Measurements from ENCODE around the gene VAV2. TPM values are rescaled to one million over a fixed set of nuclear protein-coding genes. Genes with fewer than 3 reads are reported as not detected.

The VAV2 gene
- total RNA-seq, 1 experiment from 2014 or later: 25.0 TPM

DNA sequence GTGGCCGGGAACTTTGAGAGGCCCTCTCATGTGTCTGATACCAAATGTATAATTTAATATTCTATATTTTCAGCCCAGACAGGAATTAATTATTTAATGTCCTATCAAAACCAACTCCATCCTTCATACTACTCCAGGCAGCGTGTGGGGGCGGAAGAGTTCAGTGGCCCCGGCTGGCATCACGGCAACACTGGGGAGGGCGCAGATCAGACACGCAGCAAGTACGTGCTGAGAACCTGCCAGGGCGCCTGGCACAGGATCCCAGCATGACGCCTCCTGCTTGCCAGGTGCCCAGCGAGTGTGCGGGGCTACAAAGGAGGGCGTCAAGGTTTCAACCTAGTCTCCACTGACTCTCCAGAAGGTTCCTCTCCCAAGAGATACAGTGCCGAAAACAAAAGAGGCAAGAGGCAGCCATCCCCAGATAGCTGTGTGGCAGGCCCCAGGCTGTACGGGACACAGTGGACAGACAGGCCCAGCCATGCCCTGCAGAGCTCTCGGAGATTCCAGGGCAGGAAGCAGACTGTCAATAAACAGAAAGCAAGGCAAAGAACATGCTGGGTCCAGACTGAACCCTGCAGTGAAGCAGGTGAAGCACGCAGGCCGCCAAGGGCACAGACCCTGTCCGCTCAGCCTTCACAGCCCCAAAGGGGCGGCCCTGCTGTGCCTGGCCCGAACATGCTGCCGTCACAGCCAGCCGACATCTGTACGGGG, 110.3 kb downstream of the VAV2 start:
- H3K27ac ChIP-seq: no peak overlapping the region
- no peak overlapping the region for H3K4me3 ChIP-seq
- H3K4me1 ChIP-seq (replicated peaks): peaks cover 17% of the 10 kb centered on the region
- H3K27me3 ChIP-seq (replicated peaks): no peaks in the 10 kb centered on the region
- no peak for DNase-seq (ENCODE audit: low read depth in 1 of 2, low spot score in 2 of 2)
- H3K9me3 ChIP-seq (replicated peaks): no peaks in the 10 kb centered on the region
- peaks cover 22% of the 10 kb centered on the region for H3K36me3 ChIP-seq

DNA sequence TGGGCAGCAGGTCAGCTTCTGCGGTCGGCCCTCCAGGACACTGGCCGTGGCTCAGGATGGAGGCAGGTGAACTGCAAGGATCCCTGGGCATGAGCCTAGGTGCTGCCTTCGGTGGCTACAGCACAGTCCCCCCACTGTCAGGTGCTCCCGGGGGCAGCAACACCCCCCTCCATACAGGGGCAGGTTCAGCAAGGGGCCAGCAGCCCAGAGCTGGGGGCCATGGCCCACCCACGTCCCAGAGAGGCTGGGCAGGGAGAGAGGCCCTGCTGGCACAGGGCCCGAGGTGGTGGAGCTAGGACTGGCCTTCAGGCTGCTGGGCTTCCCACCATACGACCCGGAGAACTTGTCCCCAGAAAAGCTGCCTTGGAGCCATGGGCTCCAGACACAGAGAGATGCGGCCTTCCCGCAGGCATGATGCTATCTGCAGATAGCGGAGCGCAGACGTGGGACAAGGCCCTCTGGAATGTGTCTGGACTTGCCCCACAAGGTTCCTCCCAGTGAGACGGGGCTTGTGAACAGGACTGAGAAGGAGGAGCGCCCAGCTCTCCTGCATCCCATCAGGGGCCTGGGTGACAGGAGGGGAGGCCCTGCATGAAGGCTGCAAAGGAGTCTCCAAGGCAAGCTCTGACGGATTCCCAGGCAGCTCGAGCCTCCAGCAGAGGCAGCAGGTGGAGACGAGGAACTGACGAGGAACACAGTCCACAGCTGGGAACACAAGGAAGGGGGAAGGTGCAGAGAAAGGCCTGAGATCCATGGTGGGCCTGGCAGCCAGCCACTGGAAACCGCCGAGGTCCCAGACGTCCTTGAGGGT, 111.1 kb downstream of the VAV2 start:
- no peak overlapping the region for H3K4me3 ChIP-seq
- H3K27ac ChIP-seq: no peak overlapping the region
- peaks cover 17% of the 10 kb centered on the region for H3K4me1 ChIP-seq (replicated peaks)
- H3K36me3 ChIP-seq: peaks cover 22% of the 10 kb centered on the region
- H3K27me3 ChIP-seq (replicated peaks): no peaks in the 10 kb centered on the region
- DNase-seq (ENCODE audit: low read depth in 1 of 2, low spot score in 2 of 2): no peak
- no peaks in the 10 kb centered on the region for H3K9me3 ChIP-seq (replicated peaks)

DNA sequence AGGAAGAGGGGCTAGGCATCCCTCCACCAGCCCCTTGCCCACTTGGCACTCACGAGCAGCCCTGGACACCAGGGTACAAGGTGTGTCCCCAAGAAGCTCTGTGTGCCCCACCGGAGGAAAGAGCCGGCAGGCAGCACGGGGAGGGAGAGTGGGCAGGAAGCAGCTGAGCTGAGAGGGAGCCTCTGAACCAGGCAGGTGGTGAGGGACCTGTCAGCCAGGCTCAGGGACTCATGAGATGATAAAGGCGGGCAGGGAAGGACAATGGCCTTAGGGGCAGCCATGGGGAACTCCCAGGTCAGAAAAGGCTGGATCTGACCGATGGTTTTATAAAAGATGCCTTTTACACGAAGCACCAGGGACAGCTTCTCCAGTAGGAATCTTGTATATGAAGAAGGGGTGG, 112.0 kb downstream of the VAV2 start:
- H3K27me3 ChIP-seq (replicated peaks): no peaks in the 10 kb centered on the region
- no peak overlapping the region for H3K4me3 ChIP-seq
- peaks cover 23% of the 10 kb centered on the region for H3K4me1 ChIP-seq (replicated peaks)
- peaks cover 22% of the 10 kb centered on the region for H3K36me3 ChIP-seq
- H3K9me3 ChIP-seq (replicated peaks): no peaks in the 10 kb centered on the region
- DNase-seq (ENCODE audit: low read depth in 1 of 2, low spot score in 2 of 2): no peak
- H3K27ac ChIP-seq: no peak overlapping the region

DNA sequence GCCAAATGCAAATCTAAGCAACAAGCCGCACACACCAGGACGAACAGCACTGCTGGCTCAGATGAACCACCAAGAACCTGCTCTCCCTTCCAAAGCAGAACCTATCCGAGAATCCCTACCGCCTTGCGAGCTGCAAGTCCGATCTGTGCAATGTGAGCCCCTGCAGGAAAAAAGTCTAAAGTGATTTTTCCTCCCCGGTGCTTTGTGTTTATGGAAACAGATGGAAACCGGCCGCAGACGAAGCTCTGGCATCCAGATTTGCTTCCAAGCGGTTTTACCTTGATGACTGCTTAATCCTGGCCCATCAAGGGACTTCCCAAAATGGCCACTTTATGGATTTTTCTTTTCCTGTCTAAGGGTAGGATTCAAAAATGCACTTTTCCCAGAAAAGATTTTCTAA, 112.5 kb downstream of the VAV2 start:
- peaks cover 29% of the 10 kb centered on the region for H3K4me1 ChIP-seq (replicated peaks)
- peaks cover 22% of the 10 kb centered on the region for H3K36me3 ChIP-seq
- no peak overlapping the region for H3K27ac ChIP-seq
- no peak for DNase-seq (ENCODE audit: low read depth in 1 of 2, low spot score in 2 of 2)
- H3K9me3 ChIP-seq (replicated peaks): no peaks in the 10 kb centered on the region
- no peaks in the 10 kb centered on the region for H3K27me3 ChIP-seq (replicated peaks)
- H3K4me3 ChIP-seq: no peak overlapping the region

DNA sequence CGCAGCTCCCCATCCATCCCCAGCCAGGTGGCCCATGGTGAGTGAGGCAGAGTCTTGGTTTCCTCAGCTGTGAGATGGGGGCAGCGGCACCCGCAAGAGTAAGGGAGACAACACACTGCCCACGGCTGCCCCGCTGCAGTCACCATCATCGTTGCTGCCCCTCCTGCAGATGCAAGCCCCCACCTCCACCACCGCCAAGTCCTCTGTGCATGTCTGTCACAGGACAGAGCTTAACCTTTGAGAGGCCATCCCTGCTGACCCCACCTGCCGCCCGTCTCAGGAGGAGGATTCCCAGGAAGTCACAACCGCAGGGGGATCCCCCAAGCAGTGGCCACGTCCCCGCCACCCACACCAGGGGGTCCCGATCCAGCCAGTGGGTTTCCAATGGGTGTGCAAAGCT, 113.7 kb downstream of the VAV2 start:
- no peak for DNase-seq (ENCODE audit: low read depth in 1 of 2, low spot score in 2 of 2)
- no peaks in the 10 kb centered on the region for H3K9me3 ChIP-seq (replicated peaks)
- peaks cover 41% of the 10 kb centered on the region for H3K4me1 ChIP-seq (replicated peaks)
- H3K27me3 ChIP-seq (replicated peaks): no peaks in the 10 kb centered on the region
- peaks cover 19% of the 10 kb centered on the region for H3K36me3 ChIP-seq
- H3K4me3 ChIP-seq: no peak overlapping the region
- no peak overlapping the region for H3K27ac ChIP-seq

DNA sequence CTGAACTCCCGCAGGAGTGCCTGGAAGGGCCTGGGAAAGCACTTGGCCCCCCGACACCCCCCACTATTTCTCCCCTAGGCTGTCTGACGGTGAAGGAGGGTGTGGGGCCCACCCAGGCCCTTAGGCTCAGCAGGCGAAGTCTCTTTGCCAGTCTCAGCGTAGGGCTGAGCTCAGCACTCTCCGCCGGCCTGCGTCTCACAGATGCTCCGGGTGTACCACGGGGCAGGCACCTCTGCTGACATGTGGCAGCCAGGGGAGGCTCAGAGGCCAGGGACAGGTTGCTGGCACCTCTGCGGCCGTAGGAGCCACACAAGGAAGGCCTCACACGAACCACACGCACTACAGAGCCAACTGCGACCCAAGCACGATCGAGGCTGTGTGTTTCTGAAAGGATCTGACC, 114.2 kb downstream of the VAV2 start:
- Histone ChIP-seq H3K27me3 (replicated peaks) (no peaks in the 10 kb centered on the region), H3K4me1 (replicated peaks) (peaks cover 45% of the 10 kb centered on the region)

DNA sequence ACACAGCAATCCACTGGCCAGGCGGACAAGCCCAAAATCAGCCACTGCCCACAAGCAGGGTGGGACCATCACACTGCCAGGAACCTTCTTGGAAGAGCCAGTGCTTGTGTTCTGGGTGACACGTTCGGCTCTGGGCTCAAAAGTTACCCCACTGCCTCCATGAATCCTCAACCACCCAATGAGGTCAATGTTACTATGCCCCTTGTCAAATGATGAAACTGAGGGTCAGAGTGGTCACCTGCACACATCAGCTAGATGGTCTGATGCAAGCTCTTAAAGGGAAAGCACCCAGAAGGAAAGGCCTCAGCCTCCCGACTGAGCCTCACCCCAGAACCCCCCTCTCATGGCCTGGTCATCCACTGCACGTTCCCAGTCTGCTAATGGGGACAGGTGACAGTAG, 114.8 kb downstream of the VAV2 start:
- H3K27me3 ChIP-seq (replicated peaks): no peaks in the 10 kb centered on the region
- peaks cover 17% of the 10 kb centered on the region for H3K36me3 ChIP-seq
- peaks cover 43% of the 10 kb centered on the region for H3K4me1 ChIP-seq (replicated peaks)
- no peak for DNase-seq (ENCODE audit: low read depth in 1 of 2, low spot score in 2 of 2)
- H3K27ac ChIP-seq: no peak overlapping the region
- no peaks in the 10 kb centered on the region for H3K9me3 ChIP-seq (replicated peaks)
- H3K4me3 ChIP-seq: no peak overlapping the region

More for the DNA sequence above, 114.2 kb downstream of the VAV2 start:
- Histone ChIP-seq H3K9me3 (replicated peaks) (no peaks in the 10 kb centered on the region), H3K4me3 (no peak overlapping the region), H3K36me3 (peaks cover 19% of the 10 kb centered on the region), H3K27ac (no peak overlapping the region)
- DNase-seq (ENCODE audit: low read depth in 1 of 2, low spot score in 2 of 2): no peak

DNA sequence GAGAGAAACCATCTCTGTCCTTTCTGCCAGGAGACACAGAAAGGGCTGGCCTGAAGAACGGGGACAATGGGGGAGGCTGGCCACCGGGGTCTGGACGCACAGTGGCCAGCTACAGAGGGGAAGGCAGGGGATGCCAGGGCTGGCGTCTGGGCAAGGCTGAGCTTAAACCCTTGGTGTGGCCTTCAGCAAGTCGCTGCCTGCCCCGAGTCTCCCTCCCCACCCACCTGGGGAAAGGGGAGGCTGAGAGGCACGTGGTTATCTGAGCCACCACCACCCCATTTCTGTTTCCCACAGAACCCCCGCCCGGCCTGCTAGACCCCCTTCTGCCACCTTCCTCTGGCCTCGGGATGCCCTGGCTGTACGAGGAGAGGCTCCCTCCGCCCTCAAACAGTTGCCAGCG, 115.3 kb downstream of the VAV2 start:
- Histone ChIP-seq H3K27me3 (replicated peaks) (no peaks in the 10 kb centered on the region), H3K9me3 (replicated peaks) (no peaks in the 10 kb centered on the region), H3K4me3 (no peak overlapping the region), H3K27ac (no peak overlapping the region), H3K36me3 (peaks cover 16% of the 10 kb centered on the region), H3K4me1 (replicated peaks) (peaks cover 38% of the 10 kb centered on the region)
- no peak for DNase-seq (ENCODE audit: low read depth in 1 of 2, low spot score in 2 of 2)

DNA sequence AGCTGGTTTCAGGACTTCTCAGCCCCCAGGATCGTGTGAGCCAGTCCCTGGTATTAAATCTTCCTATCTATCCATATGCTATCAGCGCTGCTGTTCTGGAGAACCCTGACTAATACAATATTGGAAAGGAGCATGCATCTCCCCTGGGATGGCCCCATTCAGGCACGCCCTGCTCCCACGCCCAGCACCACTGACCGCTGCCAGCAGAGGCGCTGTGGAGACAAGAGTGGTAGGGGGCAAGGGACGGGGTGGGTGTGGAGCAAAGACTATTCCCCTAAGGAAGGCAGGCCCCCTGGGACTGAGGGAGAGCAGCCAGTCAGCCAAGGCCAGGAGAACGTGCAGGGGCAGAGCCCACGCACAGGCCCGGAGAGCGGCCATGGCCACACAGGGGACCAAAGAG, 116.0 kb downstream of the VAV2 start:
- Histone ChIP-seq H3K9me3 (replicated peaks) (no peaks in the 10 kb centered on the region), H3K4me3 (no peak overlapping the region), H3K36me3 (peaks cover 14% of the 10 kb centered on the region), H3K4me1 (replicated peaks) (peaks cover 31% of the 10 kb centered on the region), H3K27ac (no peak overlapping the region), H3K27me3 (replicated peaks) (no peaks in the 10 kb centered on the region)
- no peak for DNase-seq (ENCODE audit: low read depth in 1 of 2, low spot score in 2 of 2)

DNA sequence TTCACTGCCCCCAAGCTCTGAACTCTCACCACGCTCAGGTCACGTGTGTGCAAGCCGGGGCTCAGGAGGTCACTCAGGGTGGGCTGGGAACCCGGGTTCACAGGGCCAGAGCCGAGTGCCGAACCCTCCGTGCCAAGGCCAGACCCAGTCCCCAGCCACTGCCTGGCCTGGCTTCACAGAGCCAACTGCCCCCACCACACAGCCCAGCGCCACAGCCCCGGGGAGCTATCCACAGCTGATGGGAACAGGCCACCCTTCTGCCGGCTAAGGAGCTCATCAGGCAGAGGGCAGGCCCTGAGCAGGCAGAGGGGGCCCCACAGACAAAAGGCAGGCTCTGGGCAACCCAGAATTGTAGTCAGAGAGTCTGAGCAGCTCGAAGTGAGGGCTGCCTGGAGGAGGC, 117.0 kb downstream of the VAV2 start:
- H3K36me3 ChIP-seq: peaks cover 5% of the 10 kb centered on the region; the same call in 1 of the 2 replicates
- DNase-seq (ENCODE audit: low read depth in 1 of 2, low spot score in 2 of 2): no peak
- no peaks in the 10 kb centered on the region for H3K27me3 ChIP-seq (replicated peaks)
- H3K4me1 ChIP-seq (replicated peaks): peaks cover 28% of the 10 kb centered on the region
- H3K9me3 ChIP-seq (replicated peaks): no peaks in the 10 kb centered on the region
- peak overlapping the region; percentile 75 for H3K27ac ChIP-seq
- no peak overlapping the region for H3K4me3 ChIP-seq

DNA sequence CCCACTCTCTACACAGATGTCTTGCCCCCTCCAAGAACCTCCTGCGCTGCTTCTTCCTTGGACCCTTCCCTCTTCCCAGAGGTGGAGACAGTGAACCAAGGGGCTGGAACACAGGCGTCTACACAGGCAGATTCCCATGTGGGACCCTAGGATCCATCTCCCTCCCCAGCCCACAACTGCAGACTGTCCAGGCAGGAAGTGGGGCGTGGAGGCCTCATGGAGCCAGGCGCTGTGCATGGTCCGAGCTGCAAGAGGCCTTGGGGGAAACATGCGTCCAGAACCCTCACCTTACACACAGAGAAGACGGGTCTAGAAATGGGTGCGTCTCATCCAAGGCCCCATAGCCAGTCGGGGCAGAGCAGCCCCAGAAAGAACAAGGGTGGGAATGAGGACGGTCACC, 117.5 kb downstream of the VAV2 start:
- Histone ChIP-seq H3K36me3 (0 out of 2 replicates have a peak, but pooled peaks cover 5% of the 10 kb centered on the region), H3K27ac (peak overlapping the region; percentile 75), H3K4me3 (no peak overlapping the region), H3K9me3 (replicated peaks) (no peaks in the 10 kb centered on the region), H3K27me3 (replicated peaks) (no peaks in the 10 kb centered on the region), H3K4me1 (replicated peaks) (peaks cover 28% of the 10 kb centered on the region)
- DNase-seq (ENCODE audit: low read depth in 1 of 2, low spot score in 2 of 2): no peak

DNA sequence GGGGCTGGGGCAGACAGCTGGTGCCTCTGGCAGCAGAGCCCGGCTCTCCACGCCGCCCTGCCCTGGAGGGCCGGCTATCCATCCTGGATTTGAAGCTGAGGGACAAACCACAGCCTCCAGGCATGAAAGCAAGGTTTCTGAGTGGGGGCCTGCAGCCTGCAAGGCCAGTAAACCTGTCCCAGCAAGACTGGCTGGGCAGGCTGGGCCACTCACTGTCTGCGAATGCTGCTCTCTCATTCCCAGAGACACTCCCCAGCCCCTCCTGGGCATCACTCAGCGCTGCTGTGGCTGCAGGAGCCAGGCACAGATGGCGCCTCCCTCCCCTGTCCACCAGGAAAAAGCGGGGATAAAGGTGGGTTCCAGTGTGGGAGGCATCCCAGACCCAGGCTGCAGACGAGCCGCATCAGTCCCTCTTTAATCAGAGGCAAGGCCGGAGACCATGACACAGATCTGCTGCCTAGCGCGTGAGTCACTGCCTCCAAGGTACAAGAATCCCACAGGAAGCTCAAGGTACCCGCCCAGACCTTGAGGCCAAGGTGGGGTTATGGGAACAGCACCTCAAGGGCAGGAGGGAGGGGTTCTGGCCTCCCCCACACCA, 118.0 kb downstream of the VAV2 start:
- Histone ChIP-seq H3K27ac (peak overlapping the region; percentile 75), H3K27me3 (replicated peaks) (no peaks in the 10 kb centered on the region), H3K4me3 (no peak overlapping the region), H3K36me3 (0 out of 2 replicates have a peak, but pooled peaks cover 5% of the 10 kb centered on the region), H3K9me3 (replicated peaks) (no peaks in the 10 kb centered on the region), H3K4me1 (replicated peaks) (peaks cover 28% of the 10 kb centered on the region)
- DNase-seq (ENCODE audit: low read depth in 1 of 2, low spot score in 2 of 2): peak; percentile 54 to 77

DNA sequence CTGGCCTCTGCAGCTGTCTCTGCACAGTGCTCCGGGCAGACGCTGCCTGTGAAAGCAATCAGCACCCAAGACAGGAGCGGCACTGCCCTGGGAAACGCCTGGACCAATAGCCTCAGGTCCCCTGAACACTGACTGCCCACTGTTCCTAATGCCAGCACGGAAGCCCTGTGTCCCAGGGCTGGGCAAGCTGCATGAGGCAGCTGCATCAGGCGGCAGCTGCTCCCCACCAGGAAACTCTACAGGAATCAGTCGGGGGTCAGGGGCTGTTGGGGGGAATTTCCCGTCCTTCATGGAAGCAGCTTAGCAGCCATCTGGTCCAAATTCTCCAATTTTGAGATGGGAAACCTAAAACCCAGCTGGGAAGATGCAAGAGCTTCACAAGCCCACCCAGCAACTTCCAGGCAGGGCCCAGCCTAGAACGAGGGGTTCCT, 118.6 kb downstream of the VAV2 start:
- DNase-seq (ENCODE audit: low read depth in 1 of 2, low spot score in 2 of 2): no peak
- H3K36me3 ChIP-seq: peaks cover 5% of the 10 kb centered on the region; the same call in 1 of the 2 replicates
- no peak overlapping the region for H3K4me3 ChIP-seq
- peak overlapping the region; percentile 75 for H3K27ac ChIP-seq
- H3K4me1 ChIP-seq (replicated peaks): peaks cover 28% of the 10 kb centered on the region
- H3K27me3 ChIP-seq (replicated peaks): no peaks in the 10 kb centered on the region
- no peaks in the 10 kb centered on the region for H3K9me3 ChIP-seq (replicated peaks)

DNA sequence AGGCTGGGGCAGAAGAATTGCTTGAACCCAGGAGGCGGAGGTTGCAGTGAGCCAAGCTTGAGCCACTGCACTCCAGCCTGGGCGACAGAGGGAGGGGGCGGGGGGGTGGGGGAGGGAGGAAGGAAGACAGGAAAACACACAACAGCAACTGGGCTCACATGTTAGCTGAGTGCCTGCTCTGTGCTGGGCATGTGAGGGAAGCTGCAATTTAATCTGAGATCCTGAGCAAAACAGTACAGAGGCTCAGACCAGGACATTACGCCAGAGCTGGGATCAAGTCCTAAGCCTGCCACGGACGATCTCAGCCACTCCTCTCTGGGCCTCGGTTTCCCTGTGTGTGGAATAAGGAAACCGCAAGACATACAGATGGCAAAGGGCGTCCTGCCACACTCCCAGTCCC, 119.1 kb downstream of the VAV2 start:
- H3K36me3 ChIP-seq: peaks cover 6% of the 10 kb centered on the region; the same call in 1 of the 2 replicates
- H3K4me3 ChIP-seq: no peak overlapping the region
- peaks cover 28% of the 10 kb centered on the region for H3K4me1 ChIP-seq (replicated peaks)
- no peaks in the 10 kb centered on the region for H3K27me3 ChIP-seq (replicated peaks)
- no peaks in the 10 kb centered on the region for H3K9me3 ChIP-seq (replicated peaks)
- DNase-seq (ENCODE audit: low read depth in 1 of 2, low spot score in 2 of 2): no peak
- H3K27ac ChIP-seq: peak overlapping the region; percentile 75
